Measurements from ENCODE around the gene ZNF608. TPM values are rescaled to one million over a fixed set of nuclear protein-coding genes. Genes with fewer than 3 reads are reported as not detected.
A peak's percentile ranks its signal among the peaks of the same experiment; 100 is the strongest.

ZNF608 gene
- total and polyA plus RNA-seq, 5 donors from 2014 or later, result 0.30 TPM; not detected in 4

- no peak overlapping the region for H3K27ac ChIP-seq (ENCODE audit: insufficient read depth, low read length, poor library complexity, severe bottlenecking)
- Mint-ChIP-seq H3K27me3 (peaks cover 4% of the 10 kb centered on the region), H3K9me3 (peaks cover 0 to 7% (median 2%) of the 10 kb centered on the region in 7 donors), H3K36me3 (no peaks in the 10 kb centered on the region), H3K4me3 (peak overlapping the region in 2 of 4 donors; percentile 32 to 52), H3K4me1 (peaks cover 0 to 20% (median under 1%) of the 10 kb centered on the region in 4 donors), H3K27ac (no peak overlapping the region)
- no peak overlapping the region for H3K4me3 ChIP-seq (ENCODE audit: low read depth, low read length)
- H3K27me3 ChIP-seq (ENCODE audit: control insufficient read depth, insufficient read depth, low read length), result peaks cover 18% of the 10 kb centered on the region
- no peaks in the 10 kb centered on the region for H3K4me1 ChIP-seq (ENCODE audit: control insufficient read depth, insufficient read depth, low read length, poor library complexity, severe bottlenecking)
- ATAC-seq (ENCODE audit: low read depth in 2 of 2) (peak; percentile 45 to 56), DNase-seq (no peak)
- H3K36me3 ChIP-seq (ENCODE audit: control insufficient read depth, insufficient read depth, low read length), result no peaks in the 10 kb centered on the region
- H3K9me3 ChIP-seq (ENCODE audit: control insufficient read depth in 2 of 2, low read length in 2 of 2), result no peaks in the 10 kb centered on the region
Measured at GRCh38 chr5:124748687-124749594, 2.5 kb upstream of the ZNF608 start.

- Histone ChIP-seq H3K36me3 (ENCODE audit: control insufficient read depth, insufficient read depth, low read length) (no peaks in the 10 kb centered on the region), H3K9me3 (ENCODE audit: control insufficient read depth in 2 of 2, low read length in 2 of 2) (no peaks in the 10 kb centered on the region), H3K4me3 (ENCODE audit: low read depth, low read length) (no peak overlapping the region), H3K27me3 (ENCODE audit: control insufficient read depth, insufficient read depth, low read length) (peaks cover 20% of the 10 kb centered on the region), H3K27ac (ENCODE audit: insufficient read depth, low read length, poor library complexity, severe bottlenecking) (no peak overlapping the region), H3K4me1 (ENCODE audit: control insufficient read depth, insufficient read depth, low read length, poor library complexity, severe bottlenecking) (no peaks in the 10 kb centered on the region)
- no peak for DNase-seq
- Mint-ChIP-seq H3K36me3 (no peaks in the 10 kb centered on the region), H3K27me3 (peaks cover 4% of the 10 kb centered on the region), H3K4me1 (peaks cover 0 to 20% (median under 1%) of the 10 kb centered on the region in 4 donors), H3K27ac (no peak overlapping the region), H3K4me3 (peak overlapping the region in 1 of 4 donors; percentile 26), H3K9me3 (peaks cover 0 to 7% (median 2%) of the 10 kb centered on the region in 7 donors)
- peak; percentile 40 to 46 for ATAC-seq (ENCODE audit: low read depth in 2 of 2)
Measured at GRCh38 chr5:124747791-124748686, 1.6 kb upstream of the ZNF608 start.

- peaks cover 4% of the 10 kb centered on the region for H3K27me3 Mint-ChIP-seq
- Histone ChIP-seq H3K36me3 (ENCODE audit: control insufficient read depth, insufficient read depth, low read length) (no peaks in the 10 kb centered on the region), H3K27ac (ENCODE audit: insufficient read depth, low read length, poor library complexity, severe bottlenecking) (no peak overlapping the region), H3K9me3 (ENCODE audit: control insufficient read depth in 2 of 2, low read length in 2 of 2) (no peaks in the 10 kb centered on the region), H3K4me1 (ENCODE audit: control insufficient read depth, insufficient read depth, low read length, poor library complexity, severe bottlenecking) (no peaks in the 10 kb centered on the region), H3K4me3 (ENCODE audit: low read depth, low read length) (no peak overlapping the region), H3K27me3 (ENCODE audit: control insufficient read depth, insufficient read depth, low read length) (peaks cover 22% of the 10 kb centered on the region)
- no peak for ATAC-seq (ENCODE audit: low read depth in 2 of 2)
- no peak overlapping the region for H3K27ac Mint-ChIP-seq
- H3K4me3 Mint-ChIP-seq, result peak overlapping the region in 2 of 4 donors; percentile 63 to 74
- DNase-seq, result no peak
- H3K4me1 Mint-ChIP-seq, result peaks cover 0 to 20% (median under 1%) of the 10 kb centered on the region in 4 donors
- H3K36me3 Mint-ChIP-seq, result no peaks in the 10 kb centered on the region
- peaks cover 0 to 7% (median 2%) of the 10 kb centered on the region in 7 donors for H3K9me3 Mint-ChIP-seq
Measured at GRCh38 chr5:124746916-124747790, 714 bp upstream of the ZNF608 start.

- peaks cover 21% of the 10 kb centered on the region for H3K27me3 ChIP-seq (ENCODE audit: control insufficient read depth, insufficient read depth, low read length)
- no peak overlapping the region for H3K27ac ChIP-seq (ENCODE audit: insufficient read depth, low read length, poor library complexity, severe bottlenecking)
- DNase-seq (no peak), ATAC-seq (ENCODE audit: low read depth in 2 of 2) (no peak)
- no peak overlapping the region for H3K4me3 Mint-ChIP-seq
- H3K4me1 ChIP-seq (ENCODE audit: control insufficient read depth, insufficient read depth, low read length, poor library complexity, severe bottlenecking), result no peaks in the 10 kb centered on the region
- H3K9me3 Mint-ChIP-seq, result peaks cover 0 to 3% (median 2%) of the 10 kb centered on the region in 7 donors
- no peaks in the 10 kb centered on the region for H3K9me3 ChIP-seq (ENCODE audit: control insufficient read depth in 2 of 2, low read length in 2 of 2)
- no peak overlapping the region for H3K4me3 ChIP-seq (ENCODE audit: low read depth, low read length)
- H3K27ac Mint-ChIP-seq, result no peak overlapping the region
- H3K36me3 Mint-ChIP-seq, result no peaks in the 10 kb centered on the region
- no peaks in the 10 kb centered on the region for H3K36me3 ChIP-seq (ENCODE audit: control insufficient read depth, insufficient read depth, low read length)
- H3K4me1 Mint-ChIP-seq, result peaks cover 0 to 20% (median under 1%) of the 10 kb centered on the region in 4 donors
- no peaks in the 10 kb centered on the region for H3K27me3 Mint-ChIP-seq
Measured at GRCh38 chr5:124745007-124745927, 1.2 kb downstream of the ZNF608 start.

- no peaks in the 10 kb centered on the region for H3K36me3 ChIP-seq (ENCODE audit: control insufficient read depth, insufficient read depth, low read length)
- peaks cover 20% of the 10 kb centered on the region for H3K27me3 ChIP-seq (ENCODE audit: control insufficient read depth, insufficient read depth, low read length)
- no peaks in the 10 kb centered on the region for H3K4me1 ChIP-seq (ENCODE audit: control insufficient read depth, insufficient read depth, low read length, poor library complexity, severe bottlenecking)
- ATAC-seq (ENCODE audit: low read depth in 2 of 2) (no peak), DNase-seq (no peak)
- Mint-ChIP-seq H3K4me1 (peaks cover 0 to 20% (median under 1%) of the 10 kb centered on the region in 4 donors), H3K27ac (no peak overlapping the region), H3K36me3 (no peaks in the 10 kb centered on the region), H3K9me3 (peaks cover 0 to 3% (median 2%) of the 10 kb centered on the region in 7 donors), H3K4me3 (no peak overlapping the region), H3K27me3 (no peaks in the 10 kb centered on the region)
- H3K9me3 ChIP-seq (ENCODE audit: control insufficient read depth in 2 of 2, low read length in 2 of 2), result no peaks in the 10 kb centered on the region
- H3K4me3 ChIP-seq (ENCODE audit: low read depth, low read length), result no peak overlapping the region
- no peak overlapping the region for H3K27ac ChIP-seq (ENCODE audit: insufficient read depth, low read length, poor library complexity, severe bottlenecking)
Measured at GRCh38 chr5:124744170-124744971, 2.1 kb downstream of the ZNF608 start.

- H3K4me3 ChIP-seq (ENCODE audit: low read depth, low read length), result no peak overlapping the region
- Mint-ChIP-seq H3K27me3 (no peaks in the 10 kb centered on the region), H3K9me3 (peaks cover 0 to 3% (median 1%) of the 10 kb centered on the region in 7 donors), H3K4me1 (peaks cover 0 to 17% (median under 1%) of the 10 kb centered on the region in 4 donors), H3K36me3 (no peaks in the 10 kb centered on the region), H3K4me3 (no peak overlapping the region), H3K27ac (no peak overlapping the region)
- H3K36me3 ChIP-seq (ENCODE audit: control insufficient read depth, insufficient read depth, low read length), result no peaks in the 10 kb centered on the region
- H3K4me1 ChIP-seq (ENCODE audit: control insufficient read depth, insufficient read depth, low read length, poor library complexity, severe bottlenecking), result no peaks in the 10 kb centered on the region
- H3K27ac ChIP-seq (ENCODE audit: insufficient read depth, low read length, poor library complexity, severe bottlenecking), result no peak overlapping the region
- H3K9me3 ChIP-seq (ENCODE audit: control insufficient read depth in 2 of 2, low read length in 2 of 2), result no peaks in the 10 kb centered on the region
- ATAC-seq (ENCODE audit: low read depth in 2 of 2) (no peak), DNase-seq (no peak)
- H3K27me3 ChIP-seq (ENCODE audit: control insufficient read depth, insufficient read depth, low read length), result peaks cover 19% of the 10 kb centered on the region
Measured at GRCh38 chr5:124743602-124744169, 2.8 kb downstream of the ZNF608 start.
